ENCODE data around the gene MSL3.

MSL3 gene
- 95.6 to 117 reads per million in 2 donors for total RNA-seq

- DNase-seq: no peak
Observed at GRCh38 chrX:11757719-11758399, at the start of gene MSL3. Gene MSL3, plus strand, starts transcription at chrX:11758237. Its CDS starts 27 bp downstream, at chrX:11758264.

GRCh38 chrX:11722304-11722703 is 35.7 kb upstream of the MSL3 start:
- DNase-seq: no peak

- DNase-seq: no peak
Observed at GRCh38 chrX:11724122-11725017, 33.7 kb upstream of the MSL3 start.

GRCh38 chrX:11725631-11726442 is 32.2 kb upstream of the MSL3 start:
- DNase-seq: no peak

- DNase-seq: no peak
Observed at GRCh38 chrX:11728556-11728955, 29.5 kb upstream of the MSL3 start.

GRCh38 chrX:11733614-11734013 is 24.4 kb upstream of the MSL3 start:
- no peak for DNase-seq

- no peak for DNase-seq
Observed at GRCh38 chrX:11739776-11740175, 18.3 kb upstream of the MSL3 start.

- DNase-seq: no peak
Observed at GRCh38 chrX:11740794-11741193, 17.2 kb upstream of the MSL3 start.

- no peak for DNase-seq
Observed at GRCh38 chrX:11741574-11741973, 16.5 kb upstream of the MSL3 start.

- DNase-seq: no peak
Observed at GRCh38 chrX:11745881-11746280, 12.2 kb upstream of the MSL3 start.

GRCh38 chrX:11750046-11750445 is 8.0 kb upstream of the MSL3 start:
- DNase-seq: no peak

- no peak for DNase-seq
Observed at GRCh38 chrX:11750694-11751093, 7.3 kb upstream of the MSL3 start.

GRCh38 chrX:11751261-11751660 is 6.8 kb upstream of the MSL3 start:
- no peak for DNase-seq

- DNase-seq: no peak
Observed at GRCh38 chrX:11753668-11754067, 4.4 kb upstream of the MSL3 start.

- DNase-seq: no peak
Observed at GRCh38 chrX:11754958-11755645, 2.9 kb upstream of the MSL3 start.

GRCh38 chrX:11755724-11756123 is 2.3 kb upstream of the MSL3 start:
- DNase-seq: no peak

- no peak for DNase-seq
Observed at GRCh38 chrX:11756354-11757318, 1.4 kb upstream of the MSL3 start.

- DNase-seq: no peak
Observed at GRCh38 chrX:11757397-11757718, 679 bp upstream of the MSL3 start.

- peak; percentile 81 for DNase-seq
Observed at GRCh38 chrX:11758400-11759171, 549 bp downstream of the MSL3 start.

GRCh38 chrX:11759172-11759460 is 1.1 kb downstream of the MSL3 start:
- no peak for DNase-seq

Data from T-helper 9 cell (primary cell).